ENCODE data around the gene ROR1. TPM values are rescaled to one million over a fixed set of nuclear protein-coding genes. Genes with fewer than 3 reads are reported as not detected.

The ROR1 gene
- total and polyA plus RNA-seq, 2 of the 4 experiments (the other 2 are of a cell fraction): 4.4 to 10.0 TPM

DNA sequence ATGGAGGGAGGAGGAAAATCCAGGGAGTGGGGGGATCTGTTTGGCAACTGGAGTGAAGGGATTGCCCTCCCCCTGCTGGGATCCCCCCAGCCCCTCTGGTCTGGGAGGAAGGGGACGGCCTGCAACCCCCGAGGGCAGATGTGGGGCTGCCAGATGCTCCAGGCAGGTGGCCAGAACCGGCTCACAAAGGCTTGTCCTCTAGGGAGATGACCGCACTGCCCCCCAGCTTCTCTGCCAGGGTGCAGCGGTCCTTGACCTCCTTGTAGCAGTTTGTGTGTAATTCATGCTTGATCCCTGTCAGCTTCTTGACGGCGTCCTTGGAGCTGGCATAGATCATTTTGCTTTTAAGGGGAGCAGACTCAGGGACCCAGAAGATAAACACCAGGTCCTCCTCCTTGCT is 69.2 kb downstream of the ROR1 start:
- no peaks in the 10 kb centered on the region for H3K9me3 ChIP-seq (ENCODE audit: control insufficient read depth, insufficient read depth, low read length)
- BruUV-seq (replicated peaks): no TSS peak
- dilution Hi-C loops (cut with HindIII; ENCODE audit: low sequenced_read_pairs, unreplicated experiment): no loop called here
- H3K14ac ChIP-seq (replicated peaks; ENCODE audit: low read depth, low read length): no peak overlapping the region
- ATAC-seq (ENCODE audit: low read depth) (no peak), DNase-seq (no peak)
- H2BK20ac ChIP-seq (ENCODE audit: low read depth, low read length): no peak overlapping the region
- H3K4me3 ChIP-seq (ENCODE audit: insufficient read depth, low read depth, low read length): no peak overlapping the region
- H2BK5ac ChIP-seq (ENCODE audit: low read depth, low read length, poor library complexity, severe bottlenecking): no peak overlapping the region
- no peaks in the 10 kb centered on the region; the same call in 1 of the 2 replicates for H3K27me3 ChIP-seq (ENCODE audit: control insufficient read depth, insufficient read depth, low read length)
- no peaks in the 10 kb centered on the region for H3K36me3 ChIP-seq (ENCODE audit: control insufficient read depth, insufficient read depth, low read length)
- TF ChIP-seq BHLHE40 (IDR thresholded peaks at IDR 0.05; ENCODE audit: low read depth, low read length) (no peak), MXI1 (IDR thresholded peaks at IDR 0.05; ENCODE audit: borderline replicate concordance, low read depth, low read length) (no peak), NFE2L2 (IDR thresholded peaks at IDR 0.05; ENCODE audit: low read depth, low read length) (no peak), CEBPB (IDR thresholded peaks at IDR 0.05; ENCODE audit: low read depth, low read length) (no peak), FOS (IDR thresholded peaks at IDR 0.05; ENCODE audit: low read depth, low read length) (no peak), RAD21 (IDR thresholded peaks at IDR 0.05; ENCODE audit: low read length) (no peak), MAZ (IDR thresholded peaks at IDR 0.05; ENCODE audit: borderline replicate concordance, low read depth, low read length) (no peak), RCOR1 (IDR thresholded peaks at IDR 0.05; ENCODE audit: insufficient replicate concordance, low read length) (no peak), MAFK (IDR thresholded peaks at IDR 0.05; ENCODE audit: low read depth, low read length) (no peak)
- TF ChIP-seq, protein P1, sequence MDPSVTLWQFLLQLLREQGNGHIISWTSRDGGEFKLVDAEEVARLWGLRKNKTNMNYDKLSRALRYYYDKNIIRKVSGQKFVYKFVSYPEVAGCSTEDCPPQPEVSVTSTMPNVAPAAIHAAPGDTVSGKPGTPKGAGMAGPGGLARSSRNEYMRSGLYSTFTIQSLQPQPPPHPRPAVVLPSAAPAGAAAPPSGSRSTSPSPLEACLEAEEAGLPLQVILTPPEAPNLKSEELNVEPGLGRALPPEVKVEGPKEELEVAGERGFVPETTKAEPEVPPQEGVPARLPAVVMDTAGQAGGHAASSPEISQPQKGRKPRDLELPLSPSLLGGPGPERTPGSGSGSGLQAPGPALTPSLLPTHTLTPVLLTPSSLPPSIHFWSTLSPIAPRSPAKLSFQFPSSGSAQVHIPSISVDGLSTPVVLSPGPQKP (IDR thresholded peaks at IDR 0.05; ENCODE audit: borderline replicate concordance, low read depth, low read length): no peak
- TF ChIP-seq, protein P2, sequence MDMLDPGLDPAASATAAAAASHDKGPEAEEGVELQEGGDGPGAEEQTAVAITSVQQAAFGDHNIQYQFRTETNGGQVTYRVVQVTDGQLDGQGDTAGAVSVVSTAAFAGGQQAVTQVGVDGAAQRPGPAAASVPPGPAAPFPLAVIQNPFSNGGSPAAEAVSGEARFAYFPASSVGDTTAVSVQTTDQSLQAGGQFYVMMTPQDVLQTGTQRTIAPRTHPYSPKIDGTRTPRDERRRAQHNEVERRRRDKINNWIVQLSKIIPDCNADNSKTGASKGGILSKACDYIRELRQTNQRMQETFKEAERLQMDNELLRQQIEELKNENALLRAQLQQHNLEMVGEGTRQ (IDR thresholded peaks at IDR 0.05; ENCODE audit: low read depth, low read length): no peak
- no peak overlapping the region for H2BK120ac ChIP-seq (ENCODE audit: low read depth, low read length)
- in situ Hi-C loops (cut with MboI; ENCODE audit: low sequenced_read_pairs): no loop called here
- CTCF ChIA-PET: no interaction called here
- no peak overlapping the region for H3K4ac ChIP-seq (ENCODE audit: low read depth, low read length)
- H3K18ac ChIP-seq (ENCODE audit: low read depth, low read length): no peak overlapping the region
- H4K20me1 ChIP-seq (ENCODE audit: insufficient read depth, low read length): peaks cover 4% of the 10 kb centered on the region; the same call in 1 of the 2 replicates
- H2BK15ac ChIP-seq (ENCODE audit: low read depth, low read length): no peak overlapping the region
- no peak overlapping the region for H4K5ac ChIP-seq (ENCODE audit: low read depth, low read length)
- H3K27ac ChIP-seq (ENCODE audit: insufficient read depth, low read length): no peak overlapping the region
- no peak overlapping the region for H4K91ac ChIP-seq (ENCODE audit: insufficient read depth, low read depth, low read length)
- H3K9me1 ChIP-seq (ENCODE audit: insufficient read depth, low read length): no peaks in the 10 kb centered on the region
- intact Hi-C loops (cut with micrococcal nuclease): no loop called here
- no peak overlapping the region for H3K56ac ChIP-seq (ENCODE audit: extremely low read depth, insufficient read depth, low read length)
- no peak overlapping the region for H2AK5ac ChIP-seq (ENCODE audit: low read depth, low read length)
- no peak overlapping the region for H3K4me2 ChIP-seq (ENCODE audit: low read depth, low read length)
- peaks cover 1% of the 10 kb centered on the region; the same call in 1 of the 2 replicates for H3K4me1 ChIP-seq (ENCODE audit: control insufficient read depth, insufficient read depth, low read length)
- no peak overlapping the region for H2AFZ ChIP-seq (replicated peaks; ENCODE audit: low read length, poor library complexity)
- 57% methylated on average over 3 of the region's 7 CpGs; no CpG with 5 or more reads in 1 of the 2 experiments for WGBS, 2 experiments (ENCODE audit: extremely low coverage in 2 of 2, insufficient read length in 1 of 2)
- POLR2A ChIA-PET (ENCODE audit: unreplicated experiment): no interaction called here
- no peak overlapping the region for H3K9ac ChIP-seq (ENCODE audit: low read depth, low read length)
- 0 out of 2 replicates have a peak overlapping the region, but pooled peaks have one; percentile 10 for H3K23ac ChIP-seq (ENCODE audit: low read depth, low read length)
- no peak overlapping the region for H2AK9ac ChIP-seq (replicated peaks; ENCODE audit: low read depth, low read length, poor library complexity)
- H4K8ac ChIP-seq (ENCODE audit: low read depth in 2 of 2, low read length in 2 of 2): no peak overlapping the region
- no peaks in the 10 kb centered on the region for H3K79me1 ChIP-seq (ENCODE audit: low read depth in 1 of 2, low read length in 2 of 2)
